22Rv1 (cell line): Measurements from ENCODE around the gene PKD2L1.
A peak's percentile ranks its signal among the peaks of the same experiment; 100 is the strongest.

Source experiments
- H3K27ac ChIP-seq: fragments of 450-650 bp; 2 replicates; pipeline ENCODE4 v1.5.1; 2017
- CTCF ChIP-seq: fragments of 450-650 bp; IDR thresholded peaks from 2 replicates; pipeline ENCODE4 v1.5.1; 2017; ENCODE audit warnings: mild to moderate bottlenecking
- ZFX ChIP-seq: fragments of 450-650 bp; IDR thresholded peaks from 2 replicates; pipeline ENCODE4 v1.6.1; 2017; ENCODE audit warnings: antibody characterized with exemption, borderline replicate concordance

PKD2L1 gene

DNA sequence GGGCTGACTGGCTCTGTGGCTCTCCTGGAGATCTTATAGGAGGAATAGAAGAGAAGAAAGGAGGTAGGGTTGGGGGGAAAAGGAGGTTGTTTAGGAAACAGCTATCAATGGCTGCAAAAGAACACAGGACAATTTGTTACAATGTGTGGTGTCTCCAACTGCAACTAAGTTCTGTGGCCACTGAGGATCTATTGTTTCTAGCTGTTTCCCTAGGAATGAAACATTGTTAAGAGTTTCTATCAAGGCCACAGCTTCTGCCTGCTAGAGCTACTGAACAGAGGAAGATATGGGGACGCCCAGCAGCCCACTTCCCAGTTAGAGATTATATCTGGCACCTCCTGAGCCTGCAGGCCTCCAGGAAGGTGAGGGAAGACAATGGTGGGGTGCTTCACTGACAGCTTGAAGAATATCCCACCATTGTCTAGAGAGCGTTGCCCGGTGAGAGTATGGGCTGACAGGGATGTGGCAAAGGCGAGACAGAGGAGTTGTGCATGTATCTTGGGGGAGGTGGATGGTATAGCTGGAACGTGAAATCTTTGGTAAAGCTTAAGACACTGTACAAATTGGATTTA lies 21.0 kb upstream of the PKD2L1 start:
- TF ChIP-seq ZFX: no peak
- TF ChIP-seq CTCF: no peak
- peak overlapping the region; percentile 89 for H3K27ac ChIP-seq

DNA sequence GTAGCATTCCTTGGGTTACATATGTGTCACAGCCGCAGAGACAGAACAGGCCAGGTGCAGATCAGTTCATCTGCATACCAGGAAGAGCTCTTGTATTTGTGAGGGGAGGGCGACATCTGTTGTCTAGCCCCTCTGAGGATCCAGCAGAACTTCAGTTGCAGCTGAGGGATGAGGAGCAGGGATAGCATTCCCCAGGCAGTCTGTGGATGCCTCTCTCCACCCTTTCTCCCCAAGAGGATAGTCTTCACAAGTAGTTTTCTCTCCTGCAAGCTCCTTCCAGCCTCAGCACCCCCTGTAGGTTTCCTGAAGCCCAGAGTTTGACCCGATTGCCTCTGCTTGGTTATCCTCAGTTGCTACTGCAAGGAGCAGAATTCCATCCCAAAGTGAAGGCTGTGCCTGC lies 19.6 kb upstream of the PKD2L1 start:
- peak overlapping the region; percentile 89 for H3K27ac ChIP-seq

GRCh38 chr10:100349087-100349486 lies 19.1 kb upstream of the PKD2L1 start:
- no peak for TF ChIP-seq ZFX
- TF ChIP-seq CTCF: no peak
- peak overlapping the region; percentile 89 for H3K27ac ChIP-seq

More for the DNA sequence above, 19.6 kb upstream of the PKD2L1 start:
- no peak for TF ChIP-seq CTCF
- TF ChIP-seq ZFX: no peak

- TF ChIP-seq ZFX (no peak), CTCF (no peak)
- peak overlapping the region; percentile 89 for H3K27ac ChIP-seq
Observed at GRCh38 chr10:100348389-100348927, 18.4 kb upstream of the PKD2L1 start.

GRCh38 chr10:100347568-100348195 lies 17.7 kb upstream of the PKD2L1 start:
- no peak for TF ChIP-seq CTCF
- TF ChIP-seq ZFX: no peak
- H3K27ac ChIP-seq: peak overlapping the region; percentile 89

DNA sequence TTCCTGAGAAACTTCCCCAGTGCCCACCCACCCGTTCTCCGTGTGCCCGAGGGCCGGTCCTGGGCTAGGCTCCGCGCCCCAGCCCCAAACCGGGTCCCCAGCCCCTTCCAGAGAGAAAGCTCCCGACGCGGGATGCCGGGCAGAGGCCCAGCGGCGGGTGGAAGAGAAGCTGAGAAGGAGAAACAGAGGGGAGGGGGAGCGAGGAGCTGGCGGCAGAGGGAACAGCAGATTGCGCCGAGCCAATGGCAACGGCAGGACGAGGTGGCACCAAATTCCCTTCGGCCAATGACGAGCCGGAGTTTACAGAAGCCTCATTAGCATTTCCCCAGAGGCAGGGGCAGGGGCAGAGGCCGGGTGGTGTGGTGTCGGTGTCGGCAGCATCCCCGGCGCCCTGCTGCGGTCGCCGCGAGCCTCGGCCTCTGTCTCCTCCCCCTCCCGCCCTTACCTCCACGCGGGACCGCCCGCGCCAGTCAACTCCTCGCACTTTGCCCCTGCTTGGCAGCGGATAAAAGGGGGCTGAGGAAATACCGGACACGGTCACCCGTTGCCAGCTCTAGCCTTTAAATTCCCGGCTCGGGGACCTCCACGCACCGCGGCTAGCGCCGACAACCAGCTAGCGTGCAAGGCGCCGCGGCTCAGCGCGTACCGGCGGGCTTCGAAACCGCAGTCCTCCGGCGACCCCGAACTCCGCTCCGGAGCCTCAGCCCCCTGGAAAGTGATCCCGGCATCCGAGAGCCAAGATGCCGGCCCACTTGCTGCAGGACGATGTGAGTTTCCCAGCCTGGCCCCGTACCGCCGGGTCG lies 16.9 kb upstream of the PKD2L1 start, which contains the start of gene SCD:
Gene SCD, plus strand, starts transcription at position 469 of the 803 bp plus-strand sequence. Its CDS starts 272 bp downstream, at position 741.
- H3K27ac ChIP-seq: peak within 1 kb of the TSS; percentile 89

DNA sequence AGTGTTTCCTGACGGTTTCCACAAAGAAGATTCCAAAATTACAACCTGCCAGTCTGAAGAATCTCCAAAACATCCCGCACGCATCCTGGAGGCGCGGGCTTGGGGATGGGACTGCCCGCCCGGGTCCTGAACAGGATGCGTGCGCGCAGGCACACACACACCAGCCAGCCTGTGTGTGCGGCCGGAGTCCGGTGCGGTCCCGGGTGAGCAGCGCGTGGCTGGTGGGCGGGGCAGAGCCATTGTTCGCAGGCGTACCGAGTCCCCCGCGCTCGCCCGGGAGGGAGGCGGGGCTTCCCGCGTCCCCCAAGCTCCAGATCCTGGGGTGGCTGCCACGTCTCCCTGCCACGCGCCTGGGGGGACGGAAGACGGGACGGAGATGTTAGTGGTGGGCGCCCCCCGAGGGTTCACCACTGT lies 16.3 kb upstream of the PKD2L1 start:
- TF ChIP-seq CTCF: no peak
- TF ChIP-seq ZFX: no peak
- H3K27ac ChIP-seq: peak overlapping the region; percentile 89

More for the DNA sequence above, 16.9 kb upstream of the PKD2L1 start, which contains the start of gene SCD:
- TF ChIP-seq ZFX: no peak
